Peyer's patch (tissue), 4 donors: ENCODE measurements around the gene SUMO4.
A peak's percentile ranks its signal among the peaks of the same experiment; 100 is the strongest.

Experiments
- CTCF ChIP-seq, 6 experiments: fragments of 450-650 bp in 4 of 6; fragments of 200-600 bp in 2 of 6; sonication (generic) in 1 of 6; IDR thresholded peaks; one replicate each; pipeline ENCODE4 v1.5.1; 2017 to 2019; ENCODE audit warnings: antibody characterized with exemption in 6 of 6, mild to moderate bottlenecking in 3 of 6, moderate library complexity in 1 of 6
- POLR2A ChIP-seq, 2 donors: fragments of 450-650 bp; IDR thresholded peaks; one replicate each; pipeline ENCODE4 v1.5.1; 2017; ENCODE audit warnings: antibody characterized with exemption in 2 of 2, mild to moderate bottlenecking in 2 of 2, moderate library complexity in 2 of 2

- TF ChIP-seq CTCF (IDR thresholded peaks at IDR 0.05) (peak; percentile 78 to 96 (median 94)), POLR2A (IDR thresholded peaks at IDR 0.05) (peak in 1 of 2 donors; percentile 15)
These were observed 32.1 kb downstream of the SUMO4 start for GRCh38 chr6:149431905-149432775.
